Smooth muscle cell (in vitro differentiated cells): ENCODE data around the gene MPPE1. TPM values are rescaled to one million over a fixed set of nuclear protein-coding genes. Genes with fewer than 3 reads are reported as not detected.
A peak's percentile ranks its signal among the peaks of the same experiment; 100 is the strongest.

Experiments
- DNase-seq: peaks from one replicate; lab custom pipeline; 2025; ENCODE audit not compliant: unreplicated experiment; lab: John Stamatoyannopoulos, UW
- H2AFZ ChIP-seq: fragments of 200-600 bp; sonication (generic); 2 replicates; pipeline ENCODE4 v1.6.0; 2016; ENCODE audit warnings: antibody characterized with exemption, low read depth, mild to moderate bottlenecking
- H3F3A ChIP-seq: fragments of 200-600 bp; sonication (generic); 2 replicates; pipeline ENCODE4 v1.6.0; 2017; ENCODE audit warnings: antibody characterized with exemption, low read depth
- H3K27ac ChIP-seq: fragments of 200-600 bp; sonication (generic); 2 replicates; pipeline ENCODE4 v1.5.1; 2016; ENCODE audit warnings: low read depth, mild to moderate bottlenecking
- H3K27me3 ChIP-seq: fragments of 200-600 bp; sonication (generic); 2 replicates; pipeline ENCODE4 v1.6.1; 2016; ENCODE audit warnings: low read depth, mild to moderate bottlenecking
- H3K36me3 ChIP-seq: fragments of 200-600 bp; sonication (generic); 2 replicates; pipeline ENCODE4 v1.5.1; 2016; ENCODE audit warnings: low read depth
- H3K4me1 ChIP-seq: fragments of 200-600 bp; sonication (generic); 2 replicates; pipeline ENCODE4 v1.5.1; 2016; ENCODE audit warnings: low read depth
- H3K4me2 ChIP-seq: fragments of 200-600 bp; sonication (generic); 2 replicates; pipeline ENCODE4 v1.6.0; 2016; ENCODE audit warnings: mild to moderate bottlenecking
- H3K4me3 ChIP-seq: fragments of 200-600 bp; sonication (generic); 2 replicates; pipeline ENCODE4 v1.5.1; 2016; ENCODE audit warnings: mild to moderate bottlenecking
- H3K79me2 ChIP-seq: fragments of 200-600 bp; sonication (generic); 2 replicates; pipeline ENCODE4 v1.6.0; 2016; ENCODE audit warnings: low read depth, mild to moderate bottlenecking
- H3K9ac ChIP-seq: fragments of 200-600 bp; sonication (generic); 2 replicates; pipeline ENCODE4 v1.6.0; 2016; ENCODE audit warnings: low read depth
- H3K9me3 ChIP-seq: fragments of 200-600 bp; sonication (generic); replicated peaks from 2 replicates; pipeline ENCODE4 v1.5.1; 2016; ENCODE audit warnings: low read depth
- H4K20me1 ChIP-seq: fragments of 200-600 bp; sonication (generic); 2 replicates; pipeline ENCODE4 v1.6.0; 2016; ENCODE audit warnings: low read depth
- CTCF ChIP-seq: fragments of 200-600 bp; sonication (generic); IDR thresholded peaks from 2 replicates; pipeline ENCODE4 v1.5.1; 2017; ENCODE audit warnings: borderline replicate concordance, mild to moderate bottlenecking, antibody characterized with exemption; ENCODE audit not compliant: insufficient read depth, poor library complexity, severe bottlenecking
- WGBS: methylation state at CpG from one replicate; pipeline ENCODE4 v1.1.7; 2016; ENCODE audit warnings: low lambda C conversion rate; 5-methylcytosine and 5-hydroxymethylcytosine counted together
- polyA plus RNA-seq: library from polyadenylated mRNA; unstranded; fragments of >200 nt; fragmentation: Nextera tagmentation; extraction: Ambion mirVana; gene quantifications from 2 replicates; pipeline ENCODE4 v1.2.1, GENCODE V29; 2016
- total RNA-seq: library from RNA; depleted of rRNA; stranded (reverse); fragments of >200 nt; gene quantifications from 2 replicates; pipeline ENCODE4 v1.2.3, GENCODE V29; 2014

MPPE1 gene
- total and polyA plus RNA-seq, 2 experiments from 2014 or later = 33.6 to 73.1 TPM

- TF ChIP-seq CTCF = no peak
- Histone ChIP-seq H3K36me3 (no peaks in the 10 kb centered on the region), H3F3A (peaks cover 48% of the 10 kb centered on the region), H4K20me1 (no peaks in the 10 kb centered on the region), H3K4me2 (no peak overlapping the region), H3K27me3 (no peaks in the 10 kb centered on the region), H3K9ac (no peak overlapping the region), H3K79me2 (no peaks in the 10 kb centered on the region), H3K4me1 (peaks cover 29% of the 10 kb centered on the region), H3K9me3 (no peaks in the 10 kb centered on the region), H2AFZ (no peak overlapping the region), H3K27ac (no peak overlapping the region), H3K4me3 (no peak overlapping the region)
- 91% methylated on average over 5 of the region's 5 CpGs for WGBS
- no peak for DNase-seq
Measured at GRCh38 chr18:11950824-11951223, 42.7 kb upstream of the MPPE1 start.

- no peak for TF ChIP-seq CTCF
- Histone ChIP-seq H3K36me3 (no peaks in the 10 kb centered on the region), H2AFZ (peak overlapping the region; percentile 31), H3K9me3 (no peaks in the 10 kb centered on the region), H3K27ac (peak overlapping the region; percentile 85), H3K4me3 (no peak overlapping the region), H3F3A (peaks cover 36% of the 10 kb centered on the region), H3K4me1 (peaks cover 19% of the 10 kb centered on the region), H3K9ac (no peak overlapping the region), H3K27me3 (no peaks in the 10 kb centered on the region), H3K79me2 (no peaks in the 10 kb centered on the region), H4K20me1 (no peaks in the 10 kb centered on the region), H3K4me2 (peak overlapping the region; percentile 55)
- 27% methylated on average over 6 of the region's 6 CpGs for WGBS
- no peak for DNase-seq
Measured at GRCh38 chr18:11948852-11949523, 40.9 kb upstream of the MPPE1 start.

GRCh38 chr18:11947214-11948191, 39.4 kb upstream of the MPPE1 start:
- H3K79me2 ChIP-seq = no peaks in the 10 kb centered on the region
- H2AFZ ChIP-seq = peak overlapping the region; percentile 63
- H3K4me2 ChIP-seq = peak overlapping the region; percentile 83
- H3K9me3 ChIP-seq = no peaks in the 10 kb centered on the region
- peak overlapping the region; percentile 42 for H3K4me3 ChIP-seq
- H3K27ac ChIP-seq = peak overlapping the region; percentile 85
- peak; percentile 76 for DNase-seq
- TF ChIP-seq CTCF = no peak
- H3K27me3 ChIP-seq = no peaks in the 10 kb centered on the region
- 9% methylated on average over 55 of the region's 55 CpGs for WGBS
- peaks cover 25% of the 10 kb centered on the region for H3F3A ChIP-seq
- peaks cover 19% of the 10 kb centered on the region for H3K4me1 ChIP-seq
- no peaks in the 10 kb centered on the region for H4K20me1 ChIP-seq
- no peaks in the 10 kb centered on the region for H3K36me3 ChIP-seq
- H3K9ac ChIP-seq = peak overlapping the region; percentile 72
